NCI-H2196 (cell line): ENCODE measurements around the gene SRPK1.

ENCODE experiments used
- DNase-seq: peaks from one replicate; lab custom pipeline; 2025; ENCODE audit not compliant: unreplicated experiment; lab: John Stamatoyannopoulos, UW

The SRPK1 gene

DNA sequence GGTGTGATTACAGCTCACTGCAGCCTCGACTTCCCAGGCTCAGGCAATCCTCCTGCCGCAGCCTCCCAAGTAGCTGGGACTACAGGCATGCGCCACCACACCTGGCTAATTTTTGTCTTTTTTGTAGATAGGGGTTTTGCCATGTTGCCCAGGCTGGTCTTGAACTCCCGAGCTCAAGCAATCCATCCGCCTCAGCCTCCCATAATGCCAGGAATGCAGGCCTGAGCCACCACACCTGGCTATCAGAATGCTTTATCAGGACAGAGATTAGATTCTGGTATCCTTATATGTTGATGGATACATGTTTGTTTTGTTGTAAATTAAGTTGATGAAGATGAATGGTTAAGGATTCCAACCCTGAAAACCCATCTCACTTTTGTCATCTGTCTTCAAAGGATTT, 91.6 kb downstream of the SRPK1 start:
- DNase-seq = no peak

DNA sequence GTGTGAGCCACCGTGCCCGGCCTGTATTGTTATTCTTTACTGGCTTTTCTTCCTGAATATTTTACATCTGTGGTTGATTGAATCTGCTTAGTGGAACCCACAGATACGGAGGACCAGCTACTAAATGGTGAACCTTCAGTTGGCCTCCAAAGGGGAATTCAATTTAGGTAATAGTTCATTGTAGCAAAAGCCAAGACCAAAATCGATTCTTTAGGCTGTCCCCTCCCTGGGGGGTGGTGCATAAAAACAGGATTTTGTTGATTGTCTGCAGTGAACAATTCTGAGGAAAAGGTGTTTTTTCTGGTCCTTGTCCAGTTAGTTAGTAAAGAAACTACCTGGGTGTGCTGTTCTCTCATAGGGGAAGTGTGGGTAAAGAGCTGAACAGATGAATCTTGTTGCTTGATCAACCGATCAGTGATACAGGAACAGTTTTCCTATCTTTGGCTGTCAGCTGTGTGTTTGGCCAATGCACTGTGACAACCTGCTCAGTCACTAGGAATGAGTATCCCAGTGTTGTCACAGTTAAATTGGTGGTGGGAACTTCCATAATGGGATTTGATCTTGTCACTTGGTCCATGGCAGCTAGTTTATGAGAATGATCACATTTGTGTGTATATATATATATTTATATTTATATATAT, 96.2 kb downstream of the SRPK1 start:
- no peak for DNase-seq

DNA sequence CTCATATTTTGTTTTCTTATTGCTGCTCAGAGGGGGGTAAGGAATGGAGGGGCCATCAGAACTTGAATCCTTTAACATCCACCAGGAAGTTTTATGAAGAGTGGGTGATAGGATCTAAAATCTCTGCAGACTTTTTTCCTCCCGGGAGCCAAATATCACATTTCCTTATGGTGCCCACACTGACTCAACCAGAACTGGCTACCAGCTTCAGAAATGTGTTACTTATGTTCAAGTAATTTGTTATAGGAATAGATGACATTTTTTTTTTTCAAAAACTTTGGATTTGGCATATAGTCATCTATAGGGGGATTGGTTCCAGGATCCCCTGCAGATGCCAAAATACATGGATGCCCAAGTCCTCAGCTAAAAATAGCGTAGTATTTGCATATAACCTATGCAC, 97.3 kb downstream of the SRPK1 start:
- DNase-seq = no peak

DNA sequence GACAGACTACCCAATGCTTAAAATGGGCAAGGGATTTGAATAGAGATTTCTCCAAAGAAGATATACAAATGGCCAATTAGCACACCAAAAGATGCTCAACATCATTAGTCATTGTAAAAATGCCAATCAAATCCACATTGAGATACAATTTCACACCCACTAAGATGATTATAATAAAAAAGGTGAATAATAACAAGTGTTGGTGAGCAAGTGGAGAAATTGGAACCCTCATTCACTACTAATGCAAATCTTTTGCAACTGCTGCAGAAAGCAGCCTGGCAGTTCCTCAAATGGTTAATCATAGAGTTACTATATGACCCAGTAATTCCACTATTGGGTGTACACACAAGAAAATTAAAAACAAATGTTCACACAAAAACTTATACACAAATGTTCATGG, 103.4 kb downstream of the SRPK1 start:
- no peak for DNase-seq

DNA sequence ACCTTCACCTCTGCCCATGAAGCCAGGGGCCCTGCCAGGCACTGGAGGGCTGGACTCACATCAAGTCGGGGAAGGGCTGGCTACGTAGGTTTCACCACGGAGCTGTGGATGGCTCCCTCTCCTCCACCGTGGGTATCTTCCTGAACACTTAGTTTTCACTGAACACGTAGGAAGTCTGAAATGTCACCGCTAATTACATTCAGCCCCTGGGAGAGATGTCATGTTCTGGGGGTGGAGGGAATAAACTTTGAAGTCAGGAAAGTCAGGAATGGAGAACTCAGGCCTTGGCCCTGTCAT, 109.3 kb downstream of the SRPK1 start:
- DNase-seq = no peak

DNA sequence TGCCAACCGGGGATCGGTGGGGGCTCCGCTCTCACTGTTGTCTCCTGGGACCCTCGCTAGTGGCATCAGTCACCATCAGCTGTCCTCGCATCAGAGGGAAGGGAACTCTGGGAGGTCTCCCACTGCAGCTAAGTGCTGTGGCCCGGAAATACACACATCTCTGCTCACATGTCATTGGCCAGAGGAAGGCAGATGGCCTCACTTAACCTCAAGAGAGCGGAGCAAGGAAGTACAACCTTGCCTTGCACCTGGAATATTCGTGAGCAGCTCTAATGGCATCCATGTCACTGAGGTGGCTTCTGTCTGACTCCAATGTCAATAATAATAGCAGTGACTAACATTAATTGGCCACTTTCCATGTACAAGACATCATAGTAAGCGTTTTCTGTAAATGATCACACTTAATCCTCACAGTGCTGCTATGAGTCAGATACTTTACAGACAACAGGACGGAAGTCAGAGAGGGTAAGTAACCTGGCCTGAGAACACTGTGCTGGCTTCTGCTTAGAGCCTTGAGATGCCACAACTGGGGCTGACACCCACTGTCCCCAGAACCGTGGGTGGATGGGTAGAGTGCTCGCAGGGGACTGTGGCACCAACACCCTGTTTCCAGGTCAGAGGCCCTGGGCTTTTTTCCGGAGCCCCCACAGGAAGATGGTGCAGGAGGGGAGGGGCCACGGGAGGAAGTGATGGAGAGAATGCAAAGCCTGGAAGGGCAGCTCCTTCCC, 109.8 kb downstream of the SRPK1 start:
- peak; percentile 72 for DNase-seq

DNA sequence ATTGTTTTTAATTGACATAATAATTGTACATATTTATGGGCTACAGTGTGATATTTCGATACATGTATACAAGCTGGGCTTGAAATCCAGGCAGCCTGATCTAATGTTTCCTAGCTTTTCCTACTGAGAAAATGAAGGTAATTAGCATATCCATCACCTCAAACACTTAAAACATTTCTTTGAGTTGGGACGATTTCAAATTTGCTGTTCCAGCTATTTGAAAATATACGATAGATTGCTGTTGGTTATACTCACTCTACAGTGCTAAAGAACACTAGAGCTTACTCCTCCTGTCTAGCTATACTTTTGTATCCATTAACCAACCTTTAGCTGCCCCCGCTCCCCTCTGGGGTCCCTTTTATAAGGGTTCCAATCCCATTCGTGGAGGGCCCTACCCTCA, 111.1 kb downstream of the SRPK1 start:
- no peak for DNase-seq

DNA sequence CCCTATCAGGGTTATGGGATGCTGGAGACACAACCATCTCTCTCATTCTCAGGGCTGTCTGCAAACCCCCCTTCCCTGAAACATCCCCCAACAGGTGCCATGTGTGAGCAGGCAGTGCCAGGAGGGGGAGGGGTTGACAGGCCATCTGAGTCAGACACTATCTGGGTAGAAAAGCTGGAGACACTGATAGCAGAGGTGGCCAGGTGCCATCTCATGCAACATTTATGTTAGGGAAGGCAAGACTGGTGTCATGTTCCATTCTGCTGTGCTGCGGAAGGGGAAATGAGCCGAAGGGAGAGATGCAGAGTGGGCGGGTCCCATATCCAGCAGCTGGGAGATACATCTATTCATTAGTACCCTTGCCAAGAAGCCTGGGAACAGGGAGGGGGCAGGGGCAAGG, 112.2 kb downstream of the SRPK1 start:
- peak; percentile 92 for DNase-seq

DNA sequence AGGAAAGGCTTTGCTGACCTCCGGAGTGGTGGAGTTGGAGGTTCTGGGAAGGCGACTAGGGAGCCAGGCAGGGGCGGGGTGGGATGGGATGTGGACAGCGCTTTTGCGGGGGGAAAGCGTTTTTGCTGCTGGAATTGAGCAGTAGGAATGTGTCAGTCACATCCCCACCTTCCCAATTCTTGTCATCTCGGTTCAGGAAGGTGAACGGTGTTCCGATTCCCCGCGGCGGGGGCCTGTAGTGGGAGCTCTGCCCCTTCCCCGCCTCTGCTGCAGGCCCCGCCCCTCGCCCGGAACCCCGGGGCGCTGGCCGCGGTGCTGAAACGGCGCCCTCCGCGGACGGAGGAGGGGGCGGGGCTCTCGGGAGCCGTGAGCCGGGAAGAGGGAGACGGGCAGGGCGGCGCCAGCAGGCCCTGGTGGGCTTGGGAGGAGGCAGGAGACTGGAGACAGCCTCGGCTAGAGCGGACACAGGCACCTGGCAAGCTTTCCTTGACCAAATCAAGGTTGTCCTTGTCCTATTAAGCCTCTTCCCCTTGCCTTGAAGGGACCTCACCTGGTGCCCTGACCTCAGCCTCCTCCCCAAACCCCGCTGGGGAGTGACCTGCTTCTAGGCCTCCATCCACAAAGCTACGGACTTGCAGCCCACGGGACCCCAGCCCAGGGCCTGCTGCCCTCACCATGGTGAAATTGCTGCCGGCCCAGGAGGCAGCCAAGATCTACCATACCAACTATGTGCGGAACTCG, 115.7 kb downstream of the SRPK1 start, which contains the start of gene LHFPL5:
Gene LHFPL5, plus strand, starts transcription at position 357 of the 741 bp plus-strand sequence. Its CDS starts 319 bp downstream, at position 676.
- DNase-seq = peak; percentile 87

DNA sequence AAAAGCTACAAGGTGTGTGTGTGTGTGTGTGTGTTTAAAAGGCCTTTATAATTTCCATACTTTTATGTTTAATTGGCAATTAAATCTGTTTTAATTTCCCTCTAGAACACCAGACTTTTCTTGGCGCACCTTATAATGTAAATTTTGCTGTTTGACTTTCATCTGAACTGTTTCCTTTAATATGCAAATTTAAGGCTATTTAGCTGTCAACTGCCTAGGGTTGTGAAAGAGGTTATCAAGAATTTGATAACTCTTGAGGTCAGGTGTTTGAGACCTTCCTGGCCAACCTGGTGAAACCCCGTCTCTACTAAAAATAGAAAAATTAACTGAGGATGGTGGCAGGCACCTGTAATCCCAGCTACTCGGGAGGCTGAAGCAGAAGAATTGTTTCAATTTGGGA, 119.8 kb downstream of the SRPK1 start:
- no peak for DNase-seq

DNA sequence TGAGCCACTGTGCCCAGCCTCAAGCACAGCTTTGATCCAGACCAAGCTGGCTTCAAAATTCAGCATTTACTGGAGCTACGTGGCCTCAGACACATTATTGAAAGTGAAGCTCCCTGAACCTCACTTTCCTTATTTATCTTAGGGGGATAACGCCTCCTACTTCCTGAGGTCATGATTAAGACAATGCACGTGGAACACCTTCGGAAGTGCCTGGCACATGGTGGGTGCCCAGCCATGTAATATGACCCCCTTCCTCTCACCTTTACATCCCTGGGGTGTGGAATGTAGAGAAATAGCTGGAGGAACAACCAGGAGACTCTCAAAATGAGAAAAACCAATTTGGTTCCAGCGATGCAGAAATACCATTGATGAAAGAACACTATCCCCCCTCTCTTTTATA, 122.2 kb downstream of the SRPK1 start:
- DNase-seq = no peak

DNA sequence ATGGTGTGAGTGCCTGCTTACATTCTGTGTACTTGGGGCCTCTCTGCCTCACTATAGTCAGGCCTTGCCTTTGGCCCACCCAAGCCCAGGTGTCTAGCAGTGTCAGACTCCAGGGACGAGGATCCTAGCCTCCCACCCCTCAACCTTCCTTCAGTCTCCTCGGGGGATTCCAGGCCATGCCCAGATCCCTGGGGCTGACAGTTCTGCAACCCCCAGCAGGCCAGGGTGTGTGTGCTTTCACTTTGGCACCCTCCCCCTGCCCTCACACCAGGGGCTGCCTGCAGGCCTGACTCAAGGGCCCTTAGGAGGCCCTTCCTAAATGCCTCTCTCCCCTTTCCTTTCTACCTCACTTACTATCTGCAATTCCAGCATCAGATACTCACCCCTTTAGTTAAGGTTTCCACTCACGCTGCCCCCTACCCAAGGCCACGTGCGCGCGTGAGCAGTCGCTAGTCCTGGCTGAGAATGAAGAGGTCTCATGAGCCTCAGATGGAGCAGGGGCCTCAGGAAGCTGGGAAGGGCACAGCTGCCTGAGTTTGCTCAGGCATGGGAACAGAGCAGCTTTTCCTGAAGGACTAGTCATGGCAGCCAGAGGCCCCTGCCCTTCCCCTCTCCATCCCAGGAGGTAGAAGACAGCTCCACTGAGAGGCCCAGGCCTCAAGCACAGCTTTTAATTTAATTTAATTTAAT, 122.9 kb downstream of the SRPK1 start:
- DNase-seq = no peak

DNA sequence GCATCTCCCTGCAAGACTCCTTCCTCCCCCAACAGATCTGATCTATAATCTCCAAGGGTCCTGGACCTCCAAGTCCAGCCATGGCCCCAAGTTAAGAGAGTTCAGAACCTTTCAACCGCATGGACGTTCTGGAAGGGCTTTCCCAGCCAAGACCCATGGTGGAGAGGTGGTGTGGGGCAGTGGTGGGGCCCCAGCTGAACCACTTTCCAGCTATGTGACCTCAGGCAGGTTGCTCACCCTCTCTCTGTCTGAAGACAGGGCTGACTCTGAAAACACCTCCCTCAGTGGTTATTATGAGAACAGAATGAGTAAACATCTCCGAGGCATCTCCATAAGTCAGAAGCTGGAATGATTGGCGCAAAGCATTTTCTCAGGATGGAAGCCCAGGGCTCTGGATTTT, 124.7 kb downstream of the SRPK1 start:
- no peak for DNase-seq

DNA sequence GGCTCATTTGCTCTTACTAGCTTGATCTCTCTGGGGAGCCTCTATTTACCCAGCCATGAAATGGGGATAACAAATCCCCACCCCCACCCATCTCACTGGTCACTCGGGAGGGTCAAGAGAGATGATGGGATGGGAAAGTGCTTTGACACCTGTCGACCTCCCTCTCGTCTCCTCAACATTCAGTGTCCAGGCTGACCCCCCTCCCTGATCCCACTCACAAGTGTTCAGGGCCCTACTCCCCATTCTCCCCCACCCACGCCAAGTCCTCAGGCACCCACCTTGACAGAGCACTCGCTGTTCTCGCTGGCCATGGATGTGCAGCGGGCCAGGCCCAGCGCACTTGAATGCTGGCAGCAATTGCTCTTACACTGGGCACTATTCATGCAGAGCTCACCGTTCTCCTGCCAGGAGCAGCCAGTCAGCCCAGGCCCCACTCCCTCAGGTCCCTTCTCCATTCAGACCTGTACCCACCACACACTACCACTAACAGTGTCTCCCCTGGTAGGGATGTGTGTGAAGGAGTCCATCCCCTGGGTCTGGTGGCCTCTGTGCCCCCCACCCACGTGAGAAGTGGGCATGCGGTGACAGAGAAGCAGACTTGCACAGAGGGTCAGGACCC, 125.3 kb downstream of the SRPK1 start:
- no peak for DNase-seq

DNA sequence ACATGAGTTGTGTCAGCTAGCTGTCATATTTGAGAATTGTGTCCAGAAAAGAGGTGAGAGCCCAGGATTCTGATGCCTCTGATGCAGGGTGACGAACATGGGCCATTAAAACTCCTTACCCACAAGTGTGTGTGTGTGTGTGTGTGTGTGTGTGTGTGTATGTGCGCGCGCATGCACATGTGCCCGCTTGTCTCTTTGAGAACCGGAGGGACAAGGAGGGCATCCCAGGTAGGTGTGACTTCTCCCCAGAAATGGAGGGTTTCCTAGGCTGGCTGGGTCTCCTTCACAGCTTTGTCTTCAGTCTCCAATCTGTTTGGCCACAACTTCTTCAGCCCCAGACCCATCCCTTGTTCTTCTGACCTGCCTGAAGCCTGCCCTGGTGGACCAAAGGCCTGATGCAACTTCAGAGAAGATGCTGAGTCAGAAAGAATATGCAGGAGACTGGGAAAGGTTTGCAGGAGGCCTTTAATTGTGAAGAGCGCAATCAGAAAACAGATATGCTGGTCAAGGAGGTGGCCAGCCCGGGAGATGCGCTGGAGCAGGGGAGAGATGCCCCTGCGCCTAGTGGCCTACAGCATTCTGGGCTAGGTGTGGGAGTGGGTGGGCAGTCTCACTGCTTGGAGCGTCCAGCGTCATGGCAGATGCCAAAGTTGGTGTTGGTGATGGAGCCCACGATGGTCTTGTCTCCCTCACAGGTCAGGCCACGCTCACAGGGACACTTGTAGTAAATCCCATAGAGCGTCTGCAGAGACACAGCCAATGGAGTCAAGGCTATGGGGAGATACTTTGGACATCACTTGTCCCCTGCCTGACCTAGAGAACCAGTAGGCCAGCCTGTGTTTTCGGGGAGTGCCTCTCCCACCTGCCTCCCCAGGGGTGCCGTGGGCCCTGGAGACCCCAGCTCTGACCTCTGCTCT, 126.1 kb downstream of the SRPK1 start:
- no peak for DNase-seq

DNA sequence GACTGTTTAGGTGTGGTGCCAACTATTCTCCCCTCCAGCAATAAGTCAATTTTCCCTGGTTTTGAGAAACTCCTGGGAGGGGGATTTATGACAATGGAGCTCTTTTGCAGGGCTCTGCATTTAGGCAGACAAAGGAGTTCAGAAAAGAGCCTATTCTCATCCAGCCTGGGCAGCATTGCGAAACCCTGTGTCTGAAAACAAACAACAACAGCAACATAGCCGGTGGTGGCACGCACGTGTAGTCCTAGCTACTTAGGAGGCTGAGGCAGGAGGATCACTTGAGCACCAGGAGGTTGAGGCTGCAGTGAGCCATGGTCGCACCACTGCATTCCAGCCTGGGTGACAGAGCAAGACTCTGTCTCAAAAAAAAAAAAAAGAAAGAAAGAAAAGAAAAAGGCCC, 130.2 kb downstream of the SRPK1 start:
- no peak for DNase-seq

DNA sequence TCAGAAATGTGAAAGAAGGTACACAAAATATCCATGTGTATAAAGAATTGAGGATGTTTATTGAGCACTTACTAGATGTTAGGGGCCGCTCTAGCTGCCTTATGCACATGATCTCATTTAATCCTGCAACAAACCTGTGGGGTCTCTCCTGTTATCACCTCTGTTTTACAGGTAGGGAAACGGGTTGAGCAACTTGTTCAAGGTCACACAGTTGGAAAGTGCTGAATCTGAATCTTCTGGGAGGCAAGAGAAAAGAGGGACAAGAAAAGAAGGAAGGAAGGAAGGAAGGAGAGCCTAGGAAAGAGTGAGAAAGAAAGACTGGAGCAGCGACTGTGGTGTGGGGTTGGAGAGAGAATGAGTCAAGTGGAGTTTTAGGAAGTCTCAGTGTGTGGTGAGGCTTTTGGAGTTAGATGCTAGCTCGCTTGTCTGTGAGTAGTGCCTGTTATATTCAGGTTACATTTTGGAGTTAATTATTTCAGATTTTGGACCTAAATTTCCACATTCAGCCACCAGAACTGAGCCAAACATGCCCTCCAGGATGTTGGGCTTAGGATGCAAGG, 132.4 kb downstream of the SRPK1 start:
- DNase-seq = no peak

DNA sequence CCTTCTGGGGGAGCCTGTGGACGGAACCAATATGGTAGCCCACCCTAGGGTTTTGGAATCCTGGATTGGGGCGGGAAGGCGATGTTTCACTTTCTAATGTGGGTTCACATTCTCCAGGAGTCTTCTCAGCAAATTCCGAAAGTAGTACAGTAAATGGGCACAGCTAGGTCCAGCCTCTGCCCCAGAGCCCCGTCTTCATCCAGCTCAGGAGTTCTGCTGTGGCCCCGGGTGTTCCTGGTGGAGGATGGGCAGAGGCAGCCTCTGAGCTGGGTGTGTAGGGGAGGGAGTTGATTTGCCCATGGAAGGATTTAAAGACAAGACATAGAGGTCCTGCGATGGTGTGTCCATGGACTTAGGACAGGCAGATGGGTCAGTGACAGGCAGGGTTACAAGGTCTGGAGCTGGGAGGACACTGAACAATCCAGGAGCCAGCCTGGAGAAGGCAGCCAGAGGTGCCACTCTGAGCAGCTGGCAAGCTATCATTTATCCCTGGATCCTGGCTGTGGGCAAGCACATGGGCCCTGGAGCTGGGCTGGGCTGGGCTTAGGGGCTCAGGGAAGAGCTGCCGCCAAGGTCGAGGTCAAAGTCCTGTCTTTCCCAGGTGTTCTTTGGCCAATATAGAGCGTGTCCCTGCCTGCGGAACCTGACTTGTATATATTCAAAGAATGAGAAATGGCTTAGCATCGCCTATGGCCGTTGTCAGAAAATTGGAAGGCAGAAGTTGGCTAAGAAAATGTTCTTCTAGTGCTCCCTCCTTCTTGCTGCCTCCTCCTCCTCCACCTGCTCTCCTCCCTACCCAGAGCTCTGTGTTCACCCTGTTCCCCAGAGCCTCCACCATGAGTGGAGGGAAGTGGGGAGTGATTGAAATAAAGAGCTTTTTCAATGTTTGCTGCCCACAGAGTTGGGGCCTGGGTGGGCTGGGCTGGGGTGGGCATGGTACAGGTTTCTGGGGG, 133.4 kb downstream of the SRPK1 start:
- DNase-seq = no peak

DNA sequence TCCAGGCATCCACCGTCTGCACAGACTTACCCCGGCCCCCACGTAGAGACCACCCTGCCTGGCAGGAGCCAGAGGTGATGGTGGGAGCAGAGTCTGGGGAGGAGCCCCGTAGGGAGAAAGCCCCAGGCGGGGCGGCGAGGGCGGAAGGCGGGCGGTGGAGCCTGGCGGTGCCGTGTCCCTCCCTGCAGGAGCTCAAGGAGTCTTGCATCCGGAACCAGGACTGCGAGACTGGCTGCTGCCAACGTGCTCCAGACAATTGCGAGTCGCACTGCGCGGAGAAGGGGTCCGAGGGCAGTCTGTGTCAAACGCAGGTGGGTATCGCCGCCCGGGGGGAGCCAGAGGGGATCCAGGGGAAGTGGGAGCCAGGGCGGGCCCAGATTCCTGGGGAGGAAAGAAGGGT, 134.1 kb downstream of the SRPK1 start:
- no peak for DNase-seq
